ENCODE results near the gene CENPM. TPM values are rescaled to one million over a fixed set of nuclear protein-coding genes. Genes with fewer than 3 reads are reported as not detected.

Gene CENPM
- total and polyA plus RNA-seq, 7 donors = 0.52 to 2.3 (median 1.1) TPM; not detected in 1

DNA sequence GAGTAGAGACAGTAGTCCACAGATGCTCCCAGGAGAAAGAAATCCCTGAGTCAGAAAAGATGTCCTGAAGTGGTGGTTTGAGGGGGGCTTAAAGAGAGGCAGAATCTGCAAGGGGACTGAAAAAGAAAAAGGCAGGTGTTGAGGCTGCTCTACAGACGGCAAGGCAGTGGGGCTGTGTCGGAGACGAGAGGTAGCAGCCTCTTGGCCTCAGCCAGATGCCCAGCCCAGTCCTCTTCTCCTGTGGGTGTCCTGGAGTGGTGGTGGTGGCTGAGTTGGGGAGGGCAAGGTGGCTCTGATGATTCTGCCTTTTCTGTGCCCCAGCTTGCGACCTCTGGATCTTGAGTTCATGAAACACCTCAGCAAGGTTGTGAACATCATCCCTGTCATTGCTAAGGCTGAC is 42.3 kb upstream of the CENPM start:
- 67 to 79% (median 74%) methylated on average over 4 of the region's 4 CpGs for WGBS, 3 donors
- Histone ChIP-seq H3K4me3 (no peak overlapping the region), H3K27me3 (ENCODE audit: insufficient read depth in 3 of 3, low read length in 2 of 3) (peaks cover 0 to 3% (median 0%) of the 10 kb centered on the region in 3 donors), H3K4me1 (no peaks in the 10 kb centered on the region), H3K9me3 (no peaks in the 10 kb centered on the region), H3K36me3 (ENCODE audit: insufficient read depth in 1 of 2, low read depth in 1 of 2) (no peaks in the 10 kb centered on the region), H3K27ac (no peak overlapping the region)
- intact Hi-C loops (cut with DNase I) = no loop called here
- DNase-seq = no peak
- no peak for ATAC-seq
- TF ChIP-seq, protein P1, sequence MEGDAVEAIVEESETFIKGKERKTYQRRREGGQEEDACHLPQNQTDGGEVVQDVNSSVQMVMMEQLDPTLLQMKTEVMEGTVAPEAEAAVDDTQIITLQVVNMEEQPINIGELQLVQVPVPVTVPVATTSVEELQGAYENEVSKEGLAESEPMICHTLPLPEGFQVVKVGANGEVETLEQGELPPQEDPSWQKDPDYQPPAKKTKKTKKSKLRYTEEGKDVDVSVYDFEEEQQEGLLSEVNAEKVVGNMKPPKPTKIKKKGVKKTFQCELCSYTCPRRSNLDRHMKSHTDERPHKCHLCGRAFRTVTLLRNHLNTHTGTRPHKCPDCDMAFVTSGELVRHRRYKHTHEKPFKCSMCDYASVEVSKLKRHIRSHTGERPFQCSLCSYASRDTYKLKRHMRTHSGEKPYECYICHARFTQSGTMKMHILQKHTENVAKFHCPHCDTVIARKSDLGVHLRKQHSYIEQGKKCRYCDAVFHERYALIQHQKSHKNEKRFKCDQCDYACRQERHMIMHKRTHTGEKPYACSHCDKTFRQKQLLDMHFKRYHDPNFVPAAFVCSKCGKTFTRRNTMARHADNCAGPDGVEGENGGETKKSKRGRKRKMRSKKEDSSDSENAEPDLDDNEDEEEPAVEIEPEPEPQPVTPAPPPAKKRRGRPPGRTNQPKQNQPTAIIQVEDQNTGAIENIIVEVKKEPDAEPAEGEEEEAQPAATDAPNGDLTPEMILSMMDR (IDR thresholded peaks at IDR 0.05) = no peak

DNA sequence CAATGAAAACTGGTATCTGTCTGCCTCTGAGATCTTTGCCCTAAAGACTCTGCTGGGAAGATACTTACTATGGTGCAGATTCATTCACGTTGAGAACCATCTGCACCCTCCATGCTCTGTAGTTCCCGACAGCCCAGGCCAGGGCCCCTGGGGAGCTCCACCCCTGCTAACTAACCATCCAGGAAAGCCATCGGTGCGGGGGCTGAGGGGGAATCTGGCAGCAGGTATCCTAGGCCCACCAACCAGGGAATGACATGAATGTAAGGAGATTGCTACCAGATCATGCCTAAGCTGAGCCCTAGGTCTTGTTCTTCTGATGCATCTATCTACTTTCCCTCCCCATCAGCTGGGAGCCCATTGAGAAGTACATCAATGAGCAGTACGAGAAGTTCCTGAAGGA is 40.3 kb upstream of the CENPM start:
- H3K4me3 ChIP-seq = no peak overlapping the region
- no peaks in the 10 kb centered on the region for H3K4me1 ChIP-seq
- peaks cover 0 to 3% (median 0%) of the 10 kb centered on the region in 3 donors for H3K27me3 ChIP-seq (ENCODE audit: insufficient read depth in 3 of 3, low read length in 2 of 3)
- H3K27ac ChIP-seq = no peak overlapping the region
- no peaks in the 10 kb centered on the region for H3K36me3 ChIP-seq (ENCODE audit: insufficient read depth in 1 of 2, low read depth in 1 of 2)
- WGBS, 3 donors = 82 to 86% (median 82%) methylated on average over 5 of the region's 5 CpGs
- ATAC-seq = no peak
- intact Hi-C loops (cut with DNase I) = no loop called here
- TF ChIP-seq, protein P1 (IDR thresholded peaks at IDR 0.05) = no peak
- H3K9me3 ChIP-seq = no peaks in the 10 kb centered on the region
- DNase-seq = no peak

DNA sequence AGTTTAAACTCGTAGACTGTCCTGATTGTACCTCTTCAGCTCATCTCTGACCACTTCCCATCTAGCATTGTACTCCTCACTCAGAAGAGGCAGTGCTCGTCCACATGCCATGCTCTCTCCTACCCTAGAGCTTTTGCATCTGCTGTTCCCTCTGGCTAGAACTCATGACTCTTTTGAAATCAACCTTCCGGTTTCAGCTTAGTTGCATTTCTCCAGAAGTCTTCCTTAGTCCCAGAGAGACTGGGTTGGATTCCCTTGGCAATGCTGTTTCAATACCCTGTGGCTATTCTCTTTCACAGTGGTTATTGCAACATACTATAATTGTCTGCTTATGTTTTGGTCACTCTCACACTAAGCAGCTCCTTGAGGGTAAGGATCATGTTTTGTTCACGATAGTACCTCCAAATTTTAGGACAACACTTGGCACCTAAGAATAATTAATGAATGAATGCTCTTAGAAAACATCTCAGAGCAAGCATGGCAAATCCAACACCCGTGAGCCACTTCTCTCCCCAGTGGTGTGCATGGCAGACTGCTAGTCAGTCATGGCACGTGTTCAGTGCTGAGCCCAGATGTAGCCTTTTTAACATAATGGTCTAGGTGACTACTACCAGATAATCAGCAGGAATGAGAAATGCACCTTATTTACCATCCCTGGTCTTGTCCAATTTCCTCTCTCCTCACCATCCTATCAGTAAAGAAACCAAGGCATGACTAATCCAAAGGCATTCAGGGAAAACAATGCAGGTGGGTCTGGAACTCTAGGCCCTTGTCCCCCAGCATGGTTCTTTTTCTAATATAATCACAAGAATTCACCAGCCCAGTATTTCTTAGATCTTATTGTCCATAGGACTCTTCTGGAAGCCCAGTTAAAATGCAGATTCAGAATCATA is 36.8 kb upstream of the CENPM start:
- peak in 3 of 4 donors; percentile 44 to 45 (median 45) for ATAC-seq
- TF ChIP-seq, protein P1 (IDR thresholded peaks at IDR 0.05) = no peak
- H3K4me3 ChIP-seq = no peak overlapping the region
- no peak for DNase-seq
- no peak overlapping the region for H3K27ac ChIP-seq
- peaks cover 0 to 3% (median 0%) of the 10 kb centered on the region in 3 donors for H3K27me3 ChIP-seq (ENCODE audit: insufficient read depth in 3 of 3, low read length in 2 of 3)
- no peaks in the 10 kb centered on the region for H3K36me3 ChIP-seq (ENCODE audit: insufficient read depth in 1 of 2, low read depth in 1 of 2)
- intact Hi-C loops (cut with DNase I) = no loop called here
- 62 to 79% (median 65%) methylated on average over 6 of the region's 6 CpGs for WGBS, 3 donors
- H3K4me1 ChIP-seq = no peaks in the 10 kb centered on the region
- H3K9me3 ChIP-seq = no peaks in the 10 kb centered on the region

DNA sequence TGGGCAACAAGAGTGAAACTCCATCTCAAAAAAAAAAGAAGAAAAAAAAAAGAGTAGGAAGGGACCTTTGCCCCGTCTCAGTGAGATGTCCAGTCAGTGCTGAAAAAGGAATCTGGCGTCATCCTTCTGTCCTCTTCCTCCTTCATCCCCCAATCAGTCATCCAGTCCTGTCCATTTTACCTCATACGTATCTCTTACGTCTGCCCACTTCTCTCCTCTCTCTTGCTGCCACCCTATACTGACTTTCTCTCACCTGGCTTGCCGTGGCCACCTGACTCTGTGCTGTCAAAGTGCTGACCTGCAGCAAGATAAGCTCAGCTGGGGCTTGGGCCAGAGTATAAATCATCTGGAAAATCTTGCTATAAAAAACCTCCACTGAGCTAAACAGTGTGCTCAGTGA is 35.9 kb upstream of the CENPM start:
- WGBS, 3 donors = 31 to 49% (median 37%) methylated on average over 5 of the region's 5 CpGs

More for the DNA sequence above, 35.9 kb upstream of the CENPM start:
- DNase-seq = no peak
- Histone ChIP-seq H3K36me3 (ENCODE audit: insufficient read depth in 1 of 2, low read depth in 1 of 2) (no peaks in the 10 kb centered on the region), H3K27ac (no peak overlapping the region), H3K9me3 (no peaks in the 10 kb centered on the region), H3K4me3 (no peak overlapping the region), H3K27me3 (ENCODE audit: insufficient read depth in 3 of 3, low read length in 2 of 3) (peaks cover 0 to 3% (median 0%) of the 10 kb centered on the region in 3 donors), H3K4me1 (no peaks in the 10 kb centered on the region)
- TF ChIP-seq, protein P1 (IDR thresholded peaks at IDR 0.05) = no peak
- intact Hi-C loops (cut with DNase I) = no loop called here
- peak; percentile 15 to 63 (median 51) for ATAC-seq

Measured in psoas muscle (tissue), 8 donors.